Activated naive CD4-positive, alpha-beta T cell treated with anti-CD3 and anti-CD28 coated beads, Interleukin-2, amount 10 ng/mL, durations not matched to agents 7 days and 5 days (primary cell): ENCODE results near the gene FXN.
"Not testable (repeated sequence)": the region's sequence is repeated elsewhere in the genome, so short reads cannot be mapped to it uniquely, and the experiment has no call there.

Source experiments
- CTCF ChIA-PET: fragments of 350-600 bp; sonication (Branson Sonifier 250); formaldehyde crosslinking; loops from one replicate; lab custom pipeline; 2021; ENCODE audit warnings: antibody characterized with exemption; lab: Charles Lee
- DNase-seq: peaks from one replicate; pipeline ENCODE4 v3.0.0-alpha.2; 2020
- H3K27ac Mint-ChIP-seq: one replicate; pipeline ENCODE4 v1.8.0; 2021; ENCODE audit warnings: mild to moderate bottlenecking, moderate library complexity, mixed read lengths
- H3K27me3 Mint-ChIP-seq: one replicate; pipeline ENCODE4 v1.8.0; 2021; ENCODE audit warnings: mild to moderate bottlenecking, mixed read lengths
- H3K36me3 Mint-ChIP-seq: one replicate; pipeline ENCODE4 v1.8.0; 2021; ENCODE audit warnings: mixed read lengths
- H3K4me1 Mint-ChIP-seq: one replicate; pipeline ENCODE4 v1.8.0; 2021; ENCODE audit warnings: mixed read lengths
- H3K4me3 Mint-ChIP-seq: one replicate; pipeline ENCODE4 v1.8.0; 2021; ENCODE audit warnings: mild to moderate bottlenecking, moderate library complexity, mixed read lengths
- H3K9me3 Mint-ChIP-seq: one replicate; pipeline ENCODE4 v1.8.0; 2021; ENCODE audit warnings: mixed read lengths

The FXN gene

GRCh38 chr9:69035438-69036308 is at the start of gene FXN:
TSS of gene FXN (plus strand) at chr9:69035752. CDS start at chr9:69035783, 31 bp downstream.
- no peaks in the 10 kb centered on the region for H3K9me3 Mint-ChIP-seq
- peaks cover 7% of the 10 kb centered on the region for H3K36me3 Mint-ChIP-seq
- CTCF ChIA-PET: interaction anchor here (0.6 to 2.7 kb wide), 19 partner anchors 9 to 455 kb away, joined by 3 to 32 read pairs (median 4); partner anchors contain the start of gene PIP5K1B
- peaks cover 50% of the 10 kb centered on the region for H3K4me1 Mint-ChIP-seq
- DNase-seq: peak; percentile 83
- H3K27ac Mint-ChIP-seq: peak within 1 kb of the TSS; percentile 88
- peak within 1 kb of the TSS; percentile 93 for H3K4me3 Mint-ChIP-seq
- no peaks in the 10 kb centered on the region for H3K27me3 Mint-ChIP-seq

GRCh38 chr9:68986949-68987348 is 48.6 kb upstream of the FXN start:
- not testable (repeated sequence) for H3K27me3 Mint-ChIP-seq, H3K4me3 Mint-ChIP-seq

GRCh38 chr9:68991457-68991856 is 44.1 kb upstream of the FXN start:
- Mint-ChIP-seq H3K36me3 (no peaks in the 10 kb centered on the region), H3K9me3 (no peaks in the 10 kb centered on the region), H3K27ac (no peak overlapping the region), H3K4me3 (no peak overlapping the region), H3K4me1 (peaks cover 8% of the 10 kb centered on the region), H3K27me3 (peaks cover 8% of the 10 kb centered on the region)
- no peak for DNase-seq
- CTCF ChIA-PET: no interaction called here

More at GRCh38 chr9:68986949-68987348, 48.6 kb upstream of the FXN start:
- not testable (repeated sequence) for H3K4me1 Mint-ChIP-seq, DNase-seq, H3K9me3 Mint-ChIP-seq, H3K27ac Mint-ChIP-seq, H3K36me3 Mint-ChIP-seq
- CTCF ChIA-PET: interaction anchor here (1.5 kb wide), 1 partner anchor 13 kb away, joined by 3 read pairs; no protein-coding TSS in a partner anchor

DNA sequence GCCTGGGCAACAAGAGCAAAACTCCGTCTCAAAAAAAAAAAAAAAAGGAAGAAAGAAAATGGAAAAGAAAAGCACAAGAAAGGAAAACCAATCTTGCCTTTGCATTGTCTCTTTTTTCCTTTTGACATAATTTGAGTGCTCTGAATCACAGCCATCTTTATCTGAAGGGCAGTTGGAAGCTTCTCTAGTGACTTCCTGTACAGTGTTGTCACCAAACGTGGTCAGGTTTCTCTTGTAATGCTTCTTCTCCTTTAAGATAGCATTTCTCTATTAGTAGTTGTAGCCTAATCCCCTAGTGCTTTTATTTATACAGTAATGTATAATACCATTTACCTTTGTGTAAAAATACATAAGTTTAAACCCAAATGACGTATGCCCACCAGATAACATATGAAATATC is 39.8 kb upstream of the FXN start:
- no peak for DNase-seq
- H3K36me3 Mint-ChIP-seq: no peaks in the 10 kb centered on the region
- H3K9me3 Mint-ChIP-seq: no peaks in the 10 kb centered on the region
- no peak overlapping the region for H3K4me3 Mint-ChIP-seq
- peaks cover 12% of the 10 kb centered on the region for H3K27me3 Mint-ChIP-seq
- peak overlapping the region; percentile 46 for H3K27ac Mint-ChIP-seq
- peaks cover 29% of the 10 kb centered on the region for H3K4me1 Mint-ChIP-seq
- CTCF ChIA-PET: interaction anchor here (0.6 to 5.1 kb wide), 8 partner anchors 16 to 1066 kb away, joined by 3 to 39 read pairs (median 4); no protein-coding TSS in a partner anchor

DNA sequence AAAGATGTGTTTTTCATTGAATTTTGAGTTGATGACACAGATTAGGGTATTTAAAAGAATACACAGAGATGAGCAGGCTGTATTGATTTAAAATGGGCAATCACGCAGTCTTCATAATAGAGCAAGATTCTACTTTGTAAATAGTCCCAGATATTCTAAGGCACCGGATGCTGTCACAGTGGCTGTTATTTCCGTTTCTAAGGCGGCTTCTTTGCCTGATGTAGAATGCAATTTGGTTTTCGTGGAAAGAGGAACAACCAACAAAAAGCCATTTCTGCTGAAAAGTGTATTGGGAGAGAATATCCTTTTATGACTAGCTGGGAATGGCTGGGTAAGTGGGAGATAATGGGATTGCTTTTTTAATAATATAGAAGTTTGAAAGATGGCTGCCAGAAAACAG is 39.1 kb upstream of the FXN start:
- CTCF ChIA-PET: interaction anchor here (1.1 to 5.1 kb wide), 6 partner anchors 17 to 415 kb away, joined by 3 to 39 read pairs (median 5); no protein-coding TSS in a partner anchor
- no peaks in the 10 kb centered on the region for H3K9me3 Mint-ChIP-seq
- peaks cover 12% of the 10 kb centered on the region for H3K27me3 Mint-ChIP-seq
- H3K4me1 Mint-ChIP-seq: peaks cover 29% of the 10 kb centered on the region
- no peak for DNase-seq
- peak overlapping the region; percentile 46 for H3K27ac Mint-ChIP-seq
- no peak overlapping the region for H3K4me3 Mint-ChIP-seq
- no peaks in the 10 kb centered on the region for H3K36me3 Mint-ChIP-seq

GRCh38 chr9:68997666-68998065 is 37.9 kb upstream of the FXN start:
- Mint-ChIP-seq H3K4me1 (peaks cover 29% of the 10 kb centered on the region), H3K27me3 (peaks cover 12% of the 10 kb centered on the region), H3K4me3 (no peak overlapping the region), H3K27ac (no peak overlapping the region), H3K9me3 (no peaks in the 10 kb centered on the region), H3K36me3 (no peaks in the 10 kb centered on the region)
- CTCF ChIA-PET: interaction anchor here (0.7 to 5.1 kb wide), 13 partner anchors 8 to 417 kb away, joined by 3 to 39 read pairs (median 3); no protein-coding TSS in a partner anchor
- no peak for DNase-seq

DNA sequence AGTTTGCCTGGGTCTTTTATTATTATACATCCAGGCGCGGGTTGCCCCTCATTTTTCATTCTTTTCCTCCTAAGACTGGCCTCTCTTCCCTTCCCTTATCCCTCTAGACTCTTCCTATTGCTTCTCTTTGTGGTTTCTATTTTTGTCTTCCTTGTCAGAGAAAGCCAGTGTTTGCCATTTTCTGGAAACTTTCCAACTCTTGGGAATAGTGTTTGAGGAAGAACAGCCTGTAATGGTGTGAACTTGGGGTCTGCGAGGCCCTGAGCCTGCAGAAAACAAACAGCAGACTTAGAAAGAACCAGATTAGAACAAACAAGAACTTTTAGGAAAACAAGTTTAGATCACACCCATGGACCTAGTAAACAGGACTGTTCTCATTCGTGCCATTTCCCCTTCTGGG is 37.2 kb upstream of the FXN start:
- H3K27ac Mint-ChIP-seq: no peak overlapping the region
- CTCF ChIA-PET: interaction anchor here (0.8 to 5.1 kb wide), 9 partner anchors 9 to 415 kb away, joined by 3 to 39 read pairs (median 4); no protein-coding TSS in a partner anchor

DNA sequence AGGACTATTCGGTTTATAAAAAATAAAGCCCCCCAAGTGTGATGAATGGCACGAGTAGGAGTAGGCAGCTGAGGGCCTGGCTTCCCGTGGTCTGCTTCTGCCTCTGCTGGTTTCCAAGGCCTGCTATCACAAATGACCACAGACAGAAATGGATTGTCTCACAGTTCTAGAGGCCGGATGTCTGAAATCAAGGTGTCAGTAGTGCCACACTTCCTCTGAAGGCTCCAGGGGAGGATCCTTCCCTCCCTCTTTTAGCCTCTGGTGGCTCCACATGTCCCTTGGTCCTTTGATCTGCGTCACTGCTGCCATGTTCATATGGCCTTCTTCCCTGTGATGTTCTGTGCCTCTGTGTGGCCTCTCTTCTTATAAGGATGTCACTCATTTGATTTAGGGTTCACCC is 36.7 kb upstream of the FXN start:
- CTCF ChIA-PET: interaction anchor here (0.7 to 5.1 kb wide), 23 partner anchors 10 to 415 kb away, joined by 3 to 39 read pairs (median 5); partner anchors contain the start of gene PIP5K1B
- no peak overlapping the region for H3K4me3 Mint-ChIP-seq
- H3K27me3 Mint-ChIP-seq: peaks cover 18% of the 10 kb centered on the region
- H3K27ac Mint-ChIP-seq: no peak overlapping the region
- H3K4me1 Mint-ChIP-seq: peaks cover 29% of the 10 kb centered on the region
- no peak for DNase-seq
- H3K36me3 Mint-ChIP-seq: no peaks in the 10 kb centered on the region
- H3K9me3 Mint-ChIP-seq: no peaks in the 10 kb centered on the region

More for the DNA sequence above, 37.2 kb upstream of the FXN start:
- Mint-ChIP-seq H3K9me3 (no peaks in the 10 kb centered on the region), H3K4me1 (peaks cover 29% of the 10 kb centered on the region), H3K4me3 (no peak overlapping the region), H3K36me3 (no peaks in the 10 kb centered on the region), H3K27me3 (peaks cover 15% of the 10 kb centered on the region)
- no peak for DNase-seq

- peaks cover 29% of the 10 kb centered on the region for H3K4me1 Mint-ChIP-seq
- H3K9me3 Mint-ChIP-seq: no peaks in the 10 kb centered on the region
- H3K36me3 Mint-ChIP-seq: no peaks in the 10 kb centered on the region
- CTCF ChIA-PET: interaction anchor here (0.6 to 5.1 kb wide), 41 partner anchors 10 to 422 kb away, joined by 3 to 39 read pairs (median 4); partner anchors contain the start of genes FXN, PIP5K1B and PRKACG
- peak; percentile 80 for DNase-seq
- no peak overlapping the region for H3K27ac Mint-ChIP-seq
- peaks cover 23% of the 10 kb centered on the region for H3K27me3 Mint-ChIP-seq
- no peak overlapping the region for H3K4me3 Mint-ChIP-seq
Observed at GRCh38 chr9:68999393-69000105, 36.0 kb upstream of the FXN start.

DNA sequence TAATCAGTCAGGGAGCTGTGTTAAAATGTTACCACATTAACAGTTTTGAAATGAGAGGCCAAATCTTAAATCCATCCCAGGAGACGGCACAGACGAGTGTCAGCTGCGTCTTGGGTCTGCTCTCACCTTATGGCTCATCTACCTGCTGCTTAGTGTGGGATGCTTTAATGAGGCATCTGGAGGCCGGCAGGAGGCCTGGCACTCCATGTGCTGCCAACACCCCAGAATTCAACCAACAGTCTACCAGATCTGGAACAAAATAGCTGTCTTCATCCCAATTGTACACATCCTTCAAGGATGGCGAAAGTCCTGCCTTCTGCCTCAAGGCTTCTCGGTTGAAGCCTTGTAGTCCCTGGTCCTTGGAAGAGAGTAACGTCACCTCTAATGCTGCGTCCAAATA is 33.6 kb upstream of the FXN start:
- no peak overlapping the region for H3K27ac Mint-ChIP-seq
- peaks cover 35% of the 10 kb centered on the region for H3K27me3 Mint-ChIP-seq
- peaks cover 16% of the 10 kb centered on the region for H3K4me1 Mint-ChIP-seq
- H3K9me3 Mint-ChIP-seq: no peaks in the 10 kb centered on the region
- no peak for DNase-seq
- H3K36me3 Mint-ChIP-seq: no peaks in the 10 kb centered on the region
- H3K4me3 Mint-ChIP-seq: no peak overlapping the region
- CTCF ChIA-PET: interaction anchor here (0.6 to 1.9 kb wide), 4 partner anchors 16 to 44 kb away, joined by 3 to 8 read pairs (median 3); no protein-coding TSS in a partner anchor

DNA sequence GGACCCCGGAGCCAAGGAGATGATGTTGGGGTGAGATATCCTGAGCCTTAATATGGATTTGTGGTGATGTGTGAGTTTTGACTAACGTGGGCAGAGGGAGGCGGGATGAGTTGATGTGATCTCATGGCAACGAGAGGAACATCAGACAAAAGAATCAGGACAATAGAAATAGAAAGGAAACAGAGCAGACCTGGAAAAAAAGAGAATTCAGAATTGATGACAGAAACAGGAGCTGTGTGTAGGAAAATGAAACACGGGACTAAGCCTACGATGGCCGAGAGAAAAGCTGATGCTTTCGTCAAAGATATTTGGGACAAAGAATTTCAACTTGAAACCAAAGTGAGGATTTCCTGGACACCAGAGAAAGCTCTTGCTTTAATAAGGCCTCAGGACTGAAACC is 32.5 kb upstream of the FXN start:
- H3K27ac Mint-ChIP-seq: no peak overlapping the region
- no peak overlapping the region for H3K4me3 Mint-ChIP-seq
- peaks cover 32% of the 10 kb centered on the region for H3K27me3 Mint-ChIP-seq
- no peaks in the 10 kb centered on the region for H3K9me3 Mint-ChIP-seq
- H3K36me3 Mint-ChIP-seq: no peaks in the 10 kb centered on the region
- H3K4me1 Mint-ChIP-seq: peaks cover 15% of the 10 kb centered on the region
- CTCF ChIA-PET: interaction anchor here (1.0 to 1.9 kb wide), 4 partner anchors 22 to 422 kb away, joined by 3 to 8 read pairs (median 4); no protein-coding TSS in a partner anchor
- DNase-seq: no peak

GRCh38 chr9:69004836-69005235 is 30.7 kb upstream of the FXN start:
- no peak overlapping the region for H3K27ac Mint-ChIP-seq
- H3K4me3 Mint-ChIP-seq: no peak overlapping the region
- no peaks in the 10 kb centered on the region for H3K9me3 Mint-ChIP-seq
- H3K4me1 Mint-ChIP-seq: no peaks in the 10 kb centered on the region
- H3K36me3 Mint-ChIP-seq: no peaks in the 10 kb centered on the region
- CTCF ChIA-PET: interaction anchor here (0.9 to 1.1 kb wide), 2 partner anchors 421 to 444 kb away, joined by 3 read pairs; no protein-coding TSS in a partner anchor
- peaks cover 36% of the 10 kb centered on the region for H3K27me3 Mint-ChIP-seq
- DNase-seq: no peak

- peaks cover 20% of the 10 kb centered on the region for H3K4me1 Mint-ChIP-seq
- CTCF ChIA-PET: interaction anchor here (1.4 to 2.1 kb wide), 4 partner anchors 10 to 426 kb away, joined by 3 to 6 read pairs (median 4); no protein-coding TSS in a partner anchor
Observed at GRCh38 chr9:69009708-69010107, 25.8 kb upstream of the FXN start.

More at GRCh38 chr9:69009708-69010107, 25.8 kb upstream of the FXN start:
- no peaks in the 10 kb centered on the region for H3K36me3 Mint-ChIP-seq
- no peak for DNase-seq
- H3K27ac Mint-ChIP-seq: no peak overlapping the region
- H3K4me3 Mint-ChIP-seq: no peak overlapping the region
- peaks cover 67% of the 10 kb centered on the region for H3K27me3 Mint-ChIP-seq
- H3K9me3 Mint-ChIP-seq: no peaks in the 10 kb centered on the region
